ENCODE measurements around the gene NFATC4. TPM values are rescaled to one million over a fixed set of nuclear protein-coding genes. Genes with fewer than 3 reads are reported as not detected.

Gene NFATC4
- total RNA-seq, 4 donors from 2014 or later = 20.9 to 33.5 (median 26.1) TPM

DNA sequence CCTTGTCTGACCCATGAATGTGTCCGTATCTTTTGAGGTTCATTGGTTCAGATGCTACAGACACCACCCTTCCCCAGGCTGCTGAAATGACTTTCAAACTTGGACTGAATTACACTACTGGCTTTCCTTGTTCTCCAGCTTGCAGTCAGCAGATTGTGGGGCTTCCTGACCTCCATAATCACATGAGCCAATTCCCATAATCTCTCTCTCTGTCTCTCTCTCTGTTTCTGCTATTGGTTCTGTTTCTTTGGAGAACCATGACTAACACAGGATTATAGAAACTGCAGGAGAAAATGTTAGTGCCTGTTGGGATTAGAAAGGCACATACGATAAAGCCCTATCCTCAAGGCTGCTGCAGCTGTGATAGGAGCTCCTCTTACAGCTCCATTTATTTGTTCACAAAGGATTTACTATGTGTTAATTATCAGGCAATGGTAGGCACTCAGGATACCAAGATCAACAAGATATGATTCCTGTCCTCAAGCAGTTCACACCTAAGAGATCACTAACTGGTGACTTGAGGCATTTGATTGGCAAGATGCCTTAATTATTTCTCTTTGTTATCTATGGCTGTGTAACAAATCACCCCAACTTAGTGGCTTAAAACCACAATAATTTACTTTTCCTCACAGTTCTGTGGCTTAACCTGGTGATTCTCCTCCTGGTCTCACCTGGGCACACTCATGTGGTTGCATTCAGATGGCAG lies 20.6 kb downstream of the NFATC4 start:
- TF ChIP-seq, protein P1, sequence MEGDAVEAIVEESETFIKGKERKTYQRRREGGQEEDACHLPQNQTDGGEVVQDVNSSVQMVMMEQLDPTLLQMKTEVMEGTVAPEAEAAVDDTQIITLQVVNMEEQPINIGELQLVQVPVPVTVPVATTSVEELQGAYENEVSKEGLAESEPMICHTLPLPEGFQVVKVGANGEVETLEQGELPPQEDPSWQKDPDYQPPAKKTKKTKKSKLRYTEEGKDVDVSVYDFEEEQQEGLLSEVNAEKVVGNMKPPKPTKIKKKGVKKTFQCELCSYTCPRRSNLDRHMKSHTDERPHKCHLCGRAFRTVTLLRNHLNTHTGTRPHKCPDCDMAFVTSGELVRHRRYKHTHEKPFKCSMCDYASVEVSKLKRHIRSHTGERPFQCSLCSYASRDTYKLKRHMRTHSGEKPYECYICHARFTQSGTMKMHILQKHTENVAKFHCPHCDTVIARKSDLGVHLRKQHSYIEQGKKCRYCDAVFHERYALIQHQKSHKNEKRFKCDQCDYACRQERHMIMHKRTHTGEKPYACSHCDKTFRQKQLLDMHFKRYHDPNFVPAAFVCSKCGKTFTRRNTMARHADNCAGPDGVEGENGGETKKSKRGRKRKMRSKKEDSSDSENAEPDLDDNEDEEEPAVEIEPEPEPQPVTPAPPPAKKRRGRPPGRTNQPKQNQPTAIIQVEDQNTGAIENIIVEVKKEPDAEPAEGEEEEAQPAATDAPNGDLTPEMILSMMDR (IDR thresholded peaks at IDR 0.05; ENCODE audit: low read depth) = no peak

- TF ChIP-seq, protein P1 (IDR thresholded peaks at IDR 0.05; ENCODE audit: low read depth) = no peak
Measured at GRCh38 chr14:24389226-24389848, 21.4 kb downstream of the NFATC4 start.

DNA sequence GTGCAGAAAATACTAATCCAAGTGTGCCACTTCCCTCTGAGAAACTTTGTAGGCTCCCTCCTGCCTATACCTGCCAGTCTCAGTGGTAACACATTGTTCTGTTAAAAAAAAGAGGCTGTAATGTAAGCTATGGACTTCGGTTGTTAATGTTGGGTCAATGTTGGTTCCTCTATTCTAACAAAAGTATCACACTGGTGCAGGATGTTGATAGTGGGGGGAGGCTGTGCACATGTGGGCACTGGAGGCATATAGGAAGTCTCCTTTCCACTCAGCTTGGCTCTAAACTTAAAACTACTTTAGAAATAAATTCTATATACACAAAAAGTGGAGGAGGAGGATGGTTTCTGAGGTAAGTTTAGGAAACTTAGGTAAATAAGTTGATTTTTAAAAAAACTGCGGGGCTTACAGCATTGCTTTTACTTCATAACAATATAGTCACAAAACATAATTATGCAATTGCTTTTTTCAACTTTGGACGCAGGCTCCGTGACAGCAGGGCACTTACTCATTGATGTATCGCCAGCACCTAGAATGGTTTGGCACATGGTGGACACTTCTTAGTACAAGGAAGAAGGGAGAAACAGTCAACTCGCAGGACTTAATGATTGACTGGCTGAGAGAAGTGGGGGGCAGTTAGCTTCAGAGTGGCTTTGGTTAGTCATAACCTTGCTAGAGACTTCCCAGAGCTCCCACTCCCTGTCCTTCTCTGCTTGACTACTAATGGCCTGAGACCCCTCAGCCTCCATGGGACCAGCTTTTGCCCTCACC lies 22.9 kb downstream of the NFATC4 start:
- TF ChIP-seq, protein P1 (IDR thresholded peaks at IDR 0.05; ENCODE audit: low read depth) = no peak

DNA sequence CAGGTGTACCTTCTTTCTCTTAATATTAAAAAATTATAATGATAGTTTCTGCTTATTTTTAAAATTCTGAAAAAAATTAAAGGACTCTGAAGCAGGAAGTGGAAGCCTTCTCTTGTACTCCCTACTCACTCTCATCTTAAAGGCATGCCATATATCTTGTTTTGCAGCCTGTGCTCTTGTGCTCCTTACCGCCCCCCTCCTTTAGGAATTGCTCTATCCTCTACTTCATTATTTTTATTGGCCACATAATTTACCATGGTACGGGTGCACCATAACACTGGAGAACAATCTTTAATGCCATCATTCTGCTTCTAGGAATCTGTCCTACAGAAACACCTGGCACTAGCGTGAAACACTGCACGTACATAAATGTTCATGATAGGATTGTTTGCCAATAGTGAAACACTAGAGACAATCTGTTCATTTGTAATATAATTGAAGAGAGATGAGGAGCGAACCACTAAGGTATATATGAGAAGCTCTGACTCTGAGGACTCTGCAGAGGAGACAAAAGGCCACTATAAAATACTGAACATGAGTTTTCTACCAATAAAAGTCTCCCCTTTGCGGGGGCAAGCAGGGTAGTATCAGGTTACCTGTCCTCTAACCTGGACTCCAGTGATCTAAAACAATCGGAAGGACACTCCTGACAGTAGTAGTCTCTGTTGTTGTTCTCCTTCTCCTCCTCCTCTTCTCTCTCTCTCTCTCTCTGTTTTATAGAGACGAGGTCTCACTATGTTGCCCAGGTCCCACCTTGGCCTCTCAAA lies 24.5 kb downstream of the NFATC4 start:
- TF ChIP-seq, protein P1 (IDR thresholded peaks at IDR 0.05; ENCODE audit: low read depth) = no peak

DNA sequence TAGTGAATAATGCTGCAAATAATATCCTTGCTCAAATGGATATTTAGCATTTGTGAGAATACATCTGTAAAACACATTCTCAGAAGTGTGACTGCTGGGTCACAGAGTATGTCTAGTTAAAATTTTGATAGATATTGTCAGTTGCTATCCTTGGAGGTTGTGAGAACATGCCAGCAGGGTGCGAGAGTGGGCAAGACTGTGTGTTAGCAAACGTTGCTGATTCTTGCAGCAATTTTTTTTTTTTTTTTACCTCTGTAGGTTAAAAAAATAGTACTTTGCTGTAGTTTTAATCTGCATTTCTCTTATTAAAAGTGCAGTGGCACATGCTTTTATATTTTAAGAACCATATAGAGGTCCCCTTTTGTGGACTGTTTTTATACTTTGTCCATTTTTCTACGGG lies 26.3 kb downstream of the NFATC4 start:
- TF ChIP-seq, protein P1 (IDR thresholded peaks at IDR 0.05; ENCODE audit: low read depth) = no peak

- TF ChIP-seq, protein P1 (IDR thresholded peaks at IDR 0.05; ENCODE audit: low read depth) = no peak
Measured at GRCh38 chr14:24395609-24396582, 27.9 kb downstream of the NFATC4 start.

Data from subcutaneous adipose tissue (tissue), 4 donors.